Trophoblast cell (in vitro differentiated cells and primary cell): ENCODE results near the gene FOXP2.

Experiments used
- DNase-seq, 2 donors: peaks; one replicate each; pipeline ENCODE4 v3.0.0-alpha.2; 2016
- H2AFZ ChIP-seq: 2 replicates; pipeline ENCODE4 v1.6.1; 2013; ENCODE audit warnings: low read length, moderate library complexity, mild to moderate bottlenecking; ENCODE audit not compliant: insufficient read depth, poor library complexity
- H2AK5ac ChIP-seq: 2 replicates; pipeline ENCODE4 v1.6.1; 2013; ENCODE audit warnings: mild to moderate bottlenecking, low read length
- H2BK120ac ChIP-seq: 2 replicates; pipeline ENCODE4 v1.6.1; 2013; ENCODE audit warnings: low read length, mild to moderate bottlenecking, moderate library complexity; ENCODE audit not compliant: insufficient read depth, poor library complexity
- H2BK12ac ChIP-seq: 2 replicates; pipeline ENCODE4 v1.6.1; 2013; ENCODE audit warnings: mild to moderate bottlenecking, low read length, moderate library complexity
- H2BK5ac ChIP-seq: 2 replicates; pipeline ENCODE4 v1.6.1; 2013; ENCODE audit warnings: low read length, low read depth, moderate library complexity, mild to moderate bottlenecking; ENCODE audit not compliant: poor library complexity
- H3K14ac ChIP-seq: 2 replicates; pipeline ENCODE4 v1.6.1; 2013; ENCODE audit warnings: mild to moderate bottlenecking, low read length
- H3K18ac ChIP-seq: 2 replicates; pipeline ENCODE4 v1.6.1; 2013; ENCODE audit warnings: mild to moderate bottlenecking, low read length
- H3K23ac ChIP-seq: 2 replicates; pipeline ENCODE4 v1.6.1; 2013; ENCODE audit warnings: low read length
- H3K27ac ChIP-seq: 2 replicates; pipeline ENCODE4 v1.5.1; 2013; ENCODE audit warnings: low read depth, mild to moderate bottlenecking, inconsistent platforms, low read length, moderate library complexity
- H3K27me3 ChIP-seq: 2 replicates; pipeline ENCODE4 v1.6.1; 2013; ENCODE audit warnings: inconsistent platforms, mild to moderate bottlenecking, low read length, moderate library complexity; ENCODE audit not compliant: insufficient read depth
- H3K36me3 ChIP-seq, 2 experiments: 1 replicate in 1 of 2; 2 replicates in 1 of 2; pipeline ENCODE4 v1.6.1; 2013; ENCODE audit warnings: low read length in 2 of 2, mild to moderate bottlenecking in 2 of 2, moderate library complexity in 1 of 2; ENCODE audit not compliant: insufficient read depth in 2 of 2, control insufficient read depth in 1 of 2
- H3K4ac ChIP-seq: 2 replicates; pipeline ENCODE4 v1.6.1; 2013; ENCODE audit warnings: low read depth, mild to moderate bottlenecking, low read length, moderate library complexity
- H3K4me1 ChIP-seq, 2 experiments: 1 replicate in 1 of 2; 2 replicates in 1 of 2; pipeline ENCODE4 v1.6.1; 2013; ENCODE audit warnings: low read length in 2 of 2, mild to moderate bottlenecking in 2 of 2, moderate library complexity in 1 of 2; ENCODE audit not compliant: insufficient read depth in 2 of 2, control insufficient read depth in 1 of 2
- H3K4me2 ChIP-seq: 2 replicates; pipeline ENCODE4 v1.6.1; 2013; ENCODE audit warnings: inconsistent platforms, mild to moderate bottlenecking, low read length, moderate library complexity
- H3K4me3 ChIP-seq: 2 replicates; pipeline ENCODE4 v1.5.1; 2013; ENCODE audit warnings: mild to moderate bottlenecking, low read depth, low read length, inconsistent platforms
- H3K79me1 ChIP-seq: one replicate; pipeline ENCODE4 v1.6.1; 2013; ENCODE audit warnings: low read length
- H3K79me2 ChIP-seq: 2 replicates; pipeline ENCODE4 v1.6.1; 2013; ENCODE audit warnings: low read length, mild to moderate bottlenecking; ENCODE audit not compliant: control insufficient read depth, insufficient read depth, poor library complexity
- H3K9ac ChIP-seq: 2 replicates; pipeline ENCODE4 v1.6.1; 2013; ENCODE audit warnings: mild to moderate bottlenecking, low read length
- H3K9me3 ChIP-seq: 2 replicates; pipeline ENCODE4 v1.6.1; 2013; ENCODE audit warnings: low read depth, mild to moderate bottlenecking, control low read depth, inconsistent platforms, low read length; ENCODE audit not compliant: insufficient read depth
- H4K12ac ChIP-seq: 2 replicates; pipeline ENCODE4 v1.6.1; 2013; ENCODE audit warnings: low read depth, mild to moderate bottlenecking, low read length, moderate library complexity
- H4K8ac ChIP-seq: 2 replicates; pipeline ENCODE4 v1.6.1; 2013; ENCODE audit warnings: low read depth, mild to moderate bottlenecking, low read length, moderate library complexity
- H4K91ac ChIP-seq: one replicate; pipeline ENCODE4 v1.6.1; 2013; ENCODE audit warnings: low read depth, mild to moderate bottlenecking, low read length, moderate library complexity
- WGBS: extraction: QIAGEN DNeasy Blood & Tissue Kit; methylation state at CpG from one replicate; pipeline ENCODE4 v1.1.7; 2013; ENCODE audit warnings: missing lambda C conversion rate; ENCODE audit not compliant: insufficient read length, insufficient coverage; ENCODE audit errors: extremely low coverage; 5-methylcytosine and 5-hydroxymethylcytosine counted together

FOXP2 gene

DNA sequence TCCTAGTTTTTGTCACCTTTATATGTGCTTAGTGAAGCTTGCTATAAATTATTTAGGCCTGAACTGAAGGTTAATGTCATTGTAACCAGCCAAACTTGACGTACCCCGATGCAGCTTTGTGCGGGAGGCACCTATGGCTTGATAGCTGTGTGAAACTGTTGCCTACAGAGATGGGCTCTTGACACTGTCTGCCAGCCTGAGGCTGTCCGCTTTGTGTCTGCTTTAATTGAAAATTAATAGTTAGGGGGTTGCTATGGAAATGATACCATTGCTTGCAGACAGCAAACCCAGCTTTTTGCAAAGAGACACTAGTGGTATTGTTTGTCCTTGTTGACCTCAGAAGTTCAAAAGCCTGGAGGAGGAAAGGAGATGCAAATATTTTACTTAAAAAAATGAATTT is 2.1 kb upstream of the FOXP2 start:
- Histone ChIP-seq H3K18ac (no peak overlapping the region), H2BK5ac (no peak overlapping the region), H3K27me3 (no peaks in the 10 kb centered on the region), H3K79me1 (no peaks in the 10 kb centered on the region), H3K27ac (no peak overlapping the region), H3K4ac (no peak overlapping the region), H2AK5ac (no peak overlapping the region), H4K12ac (no peak overlapping the region), H3K14ac (no peak overlapping the region), H3K4me2 (no peak overlapping the region), H4K8ac (no peak overlapping the region), H4K91ac (no peak overlapping the region), H3K9ac (no peak overlapping the region), H3K23ac (no peak overlapping the region), H3K4me1 (no peaks in the 10 kb centered on the region), H2BK12ac (no peak overlapping the region), H3K4me3 (no peak overlapping the region), H3K79me2 (no peaks in the 10 kb centered on the region), H2BK120ac (no peak overlapping the region), H3K36me3 (no peaks in the 10 kb centered on the region), H3K9me3 (no peaks in the 10 kb centered on the region), H2AFZ (no peak overlapping the region)
- DNase-seq: no peak
- no CpG with 5 or more reads among the region's 4 CpGs for WGBS

GRCh38 chr7:114413761-114414155 is 857 bp upstream of the FOXP2 start:
- Histone ChIP-seq H3K36me3 (no peaks in the 10 kb centered on the region), H3K79me1 (no peaks in the 10 kb centered on the region), H4K12ac (no peak overlapping the region), H2BK12ac (no peak overlapping the region), H2BK5ac (no peak overlapping the region), H3K9me3 (no peaks in the 10 kb centered on the region), H3K4me3 (no peak overlapping the region), H3K18ac (no peak overlapping the region), H4K8ac (no peak overlapping the region), H2AFZ (no peak overlapping the region), H3K14ac (no peak overlapping the region), H3K9ac (no peak overlapping the region), H3K27me3 (no peaks in the 10 kb centered on the region), H3K4ac (no peak overlapping the region), H2AK5ac (no peak overlapping the region), H3K79me2 (no peaks in the 10 kb centered on the region), H3K27ac (no peak overlapping the region), H3K4me1 (no peaks in the 10 kb centered on the region), H2BK120ac (no peak overlapping the region), H4K91ac (no peak overlapping the region), H3K23ac (no peak overlapping the region), H3K4me2 (no peak overlapping the region)
- WGBS: no CpG with 5 or more reads among the region's 4 CpGs
- no peak for DNase-seq

DNA sequence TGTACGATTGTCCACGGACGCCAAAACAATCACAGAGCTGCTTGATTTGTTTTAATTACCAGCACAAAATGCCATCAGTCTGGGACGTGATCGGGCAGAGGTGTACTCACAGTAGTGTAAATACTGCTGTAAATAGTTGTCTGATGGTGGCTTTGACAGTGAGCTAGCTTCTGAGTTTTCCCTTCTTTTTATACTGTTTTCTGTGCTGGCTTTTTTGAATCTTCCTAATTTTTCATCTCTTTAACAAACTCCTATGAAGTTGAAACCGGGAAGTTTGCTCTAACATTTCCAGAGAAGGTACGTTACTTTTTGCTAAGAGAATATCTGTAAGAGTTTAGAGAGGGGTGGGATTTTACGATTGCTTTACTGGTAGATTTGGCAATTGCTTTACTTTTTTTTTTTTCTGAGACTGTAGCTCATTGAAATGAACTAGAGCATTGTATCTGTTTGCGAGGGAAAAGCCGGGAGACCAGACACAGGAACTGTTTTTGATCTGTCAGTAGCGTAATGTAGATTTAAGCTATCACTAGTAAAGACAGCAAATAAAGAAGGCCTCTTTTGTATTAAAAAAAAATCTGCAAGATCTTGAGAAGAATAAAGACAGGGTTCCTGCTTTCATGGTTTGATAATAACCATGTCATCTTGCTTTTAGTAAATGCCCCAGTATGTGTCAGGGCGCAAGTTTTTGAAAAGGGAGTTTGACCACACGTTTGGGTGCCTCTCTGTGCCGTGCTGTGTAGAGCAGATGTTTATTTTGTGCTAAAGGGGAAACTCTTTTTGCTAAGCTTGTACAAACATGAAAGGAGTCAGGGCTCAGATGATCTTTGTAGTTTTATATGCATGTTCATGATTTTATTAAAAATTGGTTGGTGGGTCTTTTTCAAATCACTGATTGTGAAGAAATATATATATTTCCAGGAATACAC is 712 bp downstream of the FOXP2 start:
- H3K4ac ChIP-seq: no peak overlapping the region
- no peak for DNase-seq
- no peak overlapping the region for H3K27ac ChIP-seq
- H2BK120ac ChIP-seq: no peak overlapping the region
- no peaks in the 10 kb centered on the region for H3K36me3 ChIP-seq
- H3K23ac ChIP-seq: no peak overlapping the region
- no peak overlapping the region for H2AFZ ChIP-seq
- H3K4me2 ChIP-seq: no peak overlapping the region
- H3K9ac ChIP-seq: no peak overlapping the region
- H3K79me2 ChIP-seq: no peaks in the 10 kb centered on the region
- WGBS: no CpG with 5 or more reads among the region's 14 CpGs
- H2BK12ac ChIP-seq: no peak overlapping the region
- H3K4me1 ChIP-seq: no peaks in the 10 kb centered on the region
- H3K18ac ChIP-seq: no peak overlapping the region
- no peak overlapping the region for H3K14ac ChIP-seq
- no peak overlapping the region for H2AK5ac ChIP-seq
- H3K79me1 ChIP-seq: no peaks in the 10 kb centered on the region
- H3K27me3 ChIP-seq: no peaks in the 10 kb centered on the region
- H4K91ac ChIP-seq: no peak overlapping the region
- no peak overlapping the region for H2BK5ac ChIP-seq
- H3K4me3 ChIP-seq: no peak overlapping the region
- no peak overlapping the region for H4K8ac ChIP-seq
- H3K9me3 ChIP-seq: no peaks in the 10 kb centered on the region
- no peak overlapping the region for H4K12ac ChIP-seq

- no peak overlapping the region for H3K4me2 ChIP-seq
- H2BK12ac ChIP-seq: no peak overlapping the region
- no peak overlapping the region for H2BK120ac ChIP-seq
- H2AFZ ChIP-seq: no peak overlapping the region
- H2BK5ac ChIP-seq: no peak overlapping the region
- no peak overlapping the region for H3K4me3 ChIP-seq
- no peak overlapping the region for H3K14ac ChIP-seq
- peak in 1 of 2 donors; percentile 16 for DNase-seq
- H3K27ac ChIP-seq: no peak overlapping the region
- no peak overlapping the region for H3K9ac ChIP-seq
- no peak overlapping the region for H3K4ac ChIP-seq
- no peak overlapping the region for H3K18ac ChIP-seq
- H3K79me2 ChIP-seq: no peaks in the 10 kb centered on the region
- no peak overlapping the region for H2AK5ac ChIP-seq
- no peak overlapping the region for H4K91ac ChIP-seq
- H3K4me1 ChIP-seq: no peaks in the 10 kb centered on the region
- no peaks in the 10 kb centered on the region for H3K27me3 ChIP-seq
- WGBS: no CpG with 5 or more reads among the region's 10 CpGs
- no peaks in the 10 kb centered on the region for H3K36me3 ChIP-seq
- no peaks in the 10 kb centered on the region for H3K9me3 ChIP-seq
- no peak overlapping the region for H3K23ac ChIP-seq
- no peak overlapping the region for H4K12ac ChIP-seq
- no peak overlapping the region for H4K8ac ChIP-seq
- no peaks in the 10 kb centered on the region for H3K79me1 ChIP-seq
These were observed 1.7 kb downstream of the FOXP2 start for GRCh38 chr7:114416129-114416990.
